Right forelimb (tissue), 1 donor: ENCODE results near the gene NHS.

Experiments used
- DNase-seq: peaks from one replicate; pipeline ENCODE4 v3.0.0-alpha.2; 2018

The NHS gene

DNA sequence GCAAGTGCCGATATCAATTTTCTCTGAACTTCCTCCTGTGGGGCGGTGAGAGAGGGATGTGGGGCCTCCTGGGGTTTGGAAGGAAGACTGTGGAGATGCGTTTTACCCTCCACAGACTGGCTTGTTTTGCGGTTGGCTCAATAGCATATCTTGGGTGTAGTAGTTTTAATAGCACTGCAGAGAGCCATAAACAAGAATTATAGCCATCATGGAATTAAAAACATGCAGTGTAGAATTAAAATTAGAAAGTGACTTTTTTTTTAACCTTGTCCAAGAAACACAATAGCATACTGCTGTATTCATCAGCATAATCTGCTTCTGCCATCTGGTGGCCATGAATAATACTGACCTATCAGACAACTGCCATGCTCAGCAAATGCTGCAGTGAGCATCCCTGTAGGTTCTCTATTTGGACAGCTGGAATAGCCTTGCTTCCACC, 315.0 kb downstream of the NHS start:
- peak; percentile 46 for DNase-seq

- DNase-seq: no peak
Measured at GRCh38 chrX:17692709-17693346, 317.8 kb downstream of the NHS start.

DNA sequence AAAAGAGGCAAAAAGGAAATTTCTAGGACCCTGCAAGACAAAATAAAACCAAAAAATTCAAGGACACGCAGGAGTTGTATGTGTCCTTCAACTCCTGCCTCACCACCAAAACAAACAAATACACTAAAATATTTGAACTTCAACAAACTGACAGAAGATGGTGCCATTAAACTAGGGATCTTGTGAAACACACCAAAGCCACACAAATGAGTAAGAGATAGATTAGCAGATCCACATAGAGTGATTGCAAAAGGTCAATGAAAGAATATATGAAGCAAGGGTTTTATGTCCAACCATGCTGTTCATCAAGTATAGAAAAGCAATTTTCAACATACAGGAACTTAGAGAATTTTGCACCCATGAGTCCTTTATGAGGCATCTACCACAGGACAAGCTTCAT, 322.2 kb downstream of the NHS start:
- DNase-seq: no peak

DNA sequence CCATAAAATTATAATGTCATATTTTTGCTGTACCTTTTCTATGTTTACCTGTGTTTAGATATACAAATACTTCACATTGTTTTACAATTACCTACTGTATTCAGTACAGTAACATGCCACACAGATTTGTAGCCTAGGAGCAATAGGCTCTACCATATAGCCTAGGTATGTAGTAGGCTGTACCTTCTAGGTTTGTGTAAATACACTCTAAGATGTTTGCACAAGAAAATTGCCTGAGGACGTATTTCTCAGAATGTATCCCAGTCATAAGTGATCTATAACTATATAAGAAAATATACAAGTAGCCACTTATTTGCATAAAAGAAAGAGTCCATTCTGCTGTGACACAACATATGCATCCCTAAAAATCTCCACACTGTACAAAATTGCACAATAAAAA, 326.0 kb downstream of the NHS start:
- no peak for DNase-seq

- DNase-seq: no peak
Measured at GRCh38 chrX:17703201-17703600, 328.2 kb downstream of the NHS start.

GRCh38 chrX:17705211-17705610, 330.2 kb downstream of the NHS start:
- no peak for DNase-seq

DNA sequence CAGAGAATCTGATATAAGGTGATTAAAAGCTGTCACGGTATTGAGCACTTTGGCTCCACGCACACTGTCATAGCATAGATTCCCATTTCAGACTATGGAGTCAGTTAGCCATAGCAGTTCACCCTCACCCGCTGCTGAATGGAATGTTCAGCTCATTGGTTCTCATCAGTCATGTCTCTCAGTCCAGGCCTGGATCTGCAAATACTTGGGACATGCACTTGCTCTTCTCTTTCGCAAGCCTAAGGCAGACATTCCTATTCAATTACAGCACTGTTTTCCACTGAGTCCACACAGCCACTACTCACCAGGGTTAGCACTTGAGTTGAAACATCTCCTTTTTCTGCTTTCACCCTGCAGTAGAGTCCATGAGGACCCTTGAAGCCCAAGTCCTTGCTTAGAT, 331.7 kb downstream of the NHS start:
- DNase-seq: no peak

GRCh38 chrX:17707731-17708130, 332.7 kb downstream of the NHS start:
- no peak for DNase-seq

DNA sequence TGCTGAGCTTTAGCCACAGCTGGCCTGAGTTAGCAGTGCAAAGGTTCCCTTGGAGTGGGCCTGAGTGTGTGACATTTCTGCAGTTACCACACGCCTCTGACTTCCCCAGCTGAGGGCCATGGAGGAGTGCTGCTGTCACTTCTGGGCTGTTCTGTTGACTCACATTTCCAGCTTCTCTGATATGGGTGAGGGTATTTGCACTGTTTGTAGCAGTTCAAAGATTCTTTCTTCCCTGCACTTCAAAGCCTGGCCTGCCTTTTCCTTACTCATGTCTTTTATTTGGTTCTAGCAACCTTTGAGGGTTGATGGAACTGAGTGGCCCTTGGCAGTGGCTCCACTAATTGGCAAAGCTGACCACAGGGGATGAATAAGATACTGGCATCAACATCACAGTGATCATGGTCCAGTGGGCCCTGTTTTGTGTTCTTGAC, 335.9 kb downstream of the NHS start:
- DNase-seq: no peak

- DNase-seq: no peak
Measured at GRCh38 chrX:17713288-17713687, 338.3 kb downstream of the NHS start.

GRCh38 chrX:17718649-17719165, 343.7 kb downstream of the NHS start:
- no peak for DNase-seq

DNA sequence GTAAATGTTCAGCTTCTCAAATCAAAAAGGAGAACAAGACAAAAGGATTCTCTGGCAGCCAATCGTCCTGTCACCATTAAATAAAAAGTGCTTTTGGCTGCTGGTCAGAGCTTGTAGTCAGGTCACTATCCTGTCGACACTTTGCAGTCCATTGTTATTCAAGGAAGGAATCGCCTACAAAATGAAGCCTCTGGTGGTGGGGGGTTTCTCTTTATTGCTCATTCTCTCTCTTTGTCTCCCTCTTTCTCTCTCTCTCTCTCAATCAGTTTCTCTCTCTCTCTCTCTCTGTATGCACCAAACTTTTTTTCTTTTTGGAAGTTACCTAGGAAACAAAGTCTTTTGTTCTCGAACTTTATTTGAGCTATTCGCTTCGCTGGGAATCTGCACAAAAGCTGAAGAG, 344.7 kb downstream of the NHS start:
- DNase-seq: no peak

- no peak for DNase-seq
Measured at GRCh38 chrX:17721715-17722114, 346.7 kb downstream of the NHS start.

GRCh38 chrX:17725181-17725580, 350.2 kb downstream of the NHS start:
- DNase-seq: no peak

GRCh38 chrX:17732138-17732783, 357.3 kb downstream of the NHS start:
- no peak for DNase-seq

DNA sequence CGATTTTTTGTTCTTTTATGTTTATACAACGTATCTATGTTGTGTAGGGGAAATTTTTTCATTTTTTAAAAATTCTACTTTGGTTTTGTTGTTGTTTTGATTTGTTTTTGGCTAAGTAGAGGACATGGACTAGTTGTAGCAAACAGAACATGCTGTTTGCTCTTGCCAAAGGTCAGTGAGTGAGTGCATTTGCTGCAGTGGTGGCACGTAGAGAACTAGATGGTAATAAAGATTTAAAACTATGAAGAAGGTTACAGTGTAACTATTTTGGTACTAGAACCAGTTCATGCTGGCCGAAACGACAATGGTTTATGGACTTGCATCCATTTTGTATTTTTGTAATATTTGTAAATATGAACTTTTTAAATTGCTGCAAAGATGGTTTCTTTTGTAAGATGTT, 360.4 kb downstream of the NHS start:
- DNase-seq: no peak

- no peak for DNase-seq
Measured at GRCh38 chrX:17736478-17736855, 361.5 kb downstream of the NHS start.

GRCh38 chrX:17736856-17737709, 362.1 kb downstream of the NHS start, which contains the start of gene SCML1:
Gene SCML1, plus strand, starts transcription at chrX:17737493. Its CDS starts 6,694 bp downstream, at chrX:17744187.
- DNase-seq: peak; percentile 93

DNA sequence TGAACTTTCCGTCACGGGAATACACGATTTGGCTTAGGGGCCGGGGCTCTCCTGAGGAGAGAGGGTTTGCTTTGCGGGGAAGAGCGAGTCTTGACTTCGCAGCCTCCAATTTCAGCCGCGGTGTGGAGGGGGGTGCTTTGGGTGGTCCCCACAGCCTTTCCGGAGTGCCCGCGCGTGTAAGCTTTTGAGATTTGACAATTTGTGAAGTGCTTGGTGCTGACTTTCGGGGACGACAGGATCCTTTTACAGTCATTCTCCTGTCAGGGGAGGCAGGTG, 362.6 kb downstream of the NHS start:
- no peak for DNase-seq

- DNase-seq: peak; percentile 54
Measured at GRCh38 chrX:17737986-17738713, 363.1 kb downstream of the NHS start.

- no peak for DNase-seq
Measured at GRCh38 chrX:17738737-17739535, 363.9 kb downstream of the NHS start.
